Endodermal cell (in vitro differentiated cells): ENCODE results near the gene KLRF1. TPM values are rescaled to one million over a fixed set of nuclear protein-coding genes. Genes with fewer than 3 reads are reported as not detected.

ENCODE experiments used
- DNase-seq: peaks from one replicate; pipeline ENCODE4 v3.0.0-alpha.2; 2017
- H3K27ac ChIP-seq: 2 replicates; pipeline ENCODE4 v1.5.1; 2013; ENCODE audit warnings: mild to moderate bottlenecking, low read depth, low read length, moderate library complexity
- H3K27me3 ChIP-seq: 2 replicates; pipeline ENCODE4 v1.6.1; 2013; ENCODE audit warnings: mild to moderate bottlenecking, low read length, moderate library complexity; ENCODE audit not compliant: insufficient read depth, control insufficient read depth, poor library complexity, severe bottlenecking
- H3K36me3 ChIP-seq: 2 replicates; pipeline ENCODE4 v1.7.0; 2013; ENCODE audit warnings: mild to moderate bottlenecking, low read length, moderate library complexity; ENCODE audit not compliant: control insufficient read depth, insufficient read depth
- H3K4me1 ChIP-seq: one replicate; pipeline ENCODE4 v1.7.0; 2013; ENCODE audit warnings: low read length; ENCODE audit not compliant: control insufficient read depth, insufficient read depth
- H3K4me3 ChIP-seq: 2 replicates; pipeline ENCODE4 v1.5.1; 2013; ENCODE audit warnings: mild to moderate bottlenecking, low read length, moderate library complexity
- H3K9ac ChIP-seq: 2 replicates; pipeline ENCODE4 v1.6.1; 2013; ENCODE audit warnings: mild to moderate bottlenecking, low read length, moderate library complexity; ENCODE audit not compliant: poor library complexity, severe bottlenecking; ENCODE audit errors: extremely low read depth
- H3K9me3 ChIP-seq: 2 replicates; pipeline ENCODE4 v1.6.1; 2013; ENCODE audit warnings: mild to moderate bottlenecking, low read length, moderate library complexity; ENCODE audit not compliant: control insufficient read depth
- H3K27ac Mint-ChIP-seq: 2 replicates; pipeline ENCODE4 v1.8.0; 2020; ENCODE audit warnings: mixed read lengths
- H3K27me3 Mint-ChIP-seq: 2 replicates; pipeline ENCODE4 v1.8.0; 2021; ENCODE audit warnings: mild to moderate bottlenecking, mixed read lengths; ENCODE audit not compliant: insufficient read depth
- H3K36me3 Mint-ChIP-seq: 2 replicates; pipeline ENCODE4 v1.8.0; 2020; ENCODE audit warnings: low read depth, mixed read lengths
- H3K4me1 Mint-ChIP-seq: 2 replicates; pipeline ENCODE4 v1.8.0; 2020; ENCODE audit warnings: mixed read lengths
- H3K4me3 Mint-ChIP-seq: 2 replicates; pipeline ENCODE4 v1.8.0; 2020; ENCODE audit warnings: mild to moderate bottlenecking, moderate library complexity, mixed read lengths
- H3K9me3 Mint-ChIP-seq: 2 replicates; pipeline ENCODE4 v1.8.0; 2020; ENCODE audit warnings: mild to moderate bottlenecking, mixed read lengths
- whole genome bisulfite sequencing, 2 experiments: methylation state at CpG; one replicate each; pipeline versions ENCODE4 v1.1.5 to v1.1.7; 2013; ENCODE audit warnings: missing lambda C conversion rate in 2 of 2, mixed read lengths in 1 of 2; ENCODE audit not compliant: insufficient coverage in 1 of 2, insufficient read length in 1 of 2; 5-methylcytosine and 5-hydroxymethylcytosine counted together
- total RNA-seq, 2 donors: library from RNA; stranded (reverse); fragmentation: NEBNext Ultra II Directional in 1 of 2; extraction: Animal tissue kit (Norgen Biotek cat#: 25700) in 1 of 2; gene quantifications; 2 replicates in 1 of 2; 3 replicates in 1 of 2; pipeline ENCODE4 v1.2.1, GENCODE V29; 2021
- TF ChIP-seq, protein P1 (sequence below): fragments of 200-600 bp; sonication (generic); conservative IDR thresholded peaks from 2 replicates; pipeline ENCODE4 v1.5.0; 2021; ENCODE audit warnings: antibody characterized with exemption, mild to moderate bottlenecking

KLRF1 gene
- total RNA-seq, 2 donors from 2014 or later: not detected

DNA sequence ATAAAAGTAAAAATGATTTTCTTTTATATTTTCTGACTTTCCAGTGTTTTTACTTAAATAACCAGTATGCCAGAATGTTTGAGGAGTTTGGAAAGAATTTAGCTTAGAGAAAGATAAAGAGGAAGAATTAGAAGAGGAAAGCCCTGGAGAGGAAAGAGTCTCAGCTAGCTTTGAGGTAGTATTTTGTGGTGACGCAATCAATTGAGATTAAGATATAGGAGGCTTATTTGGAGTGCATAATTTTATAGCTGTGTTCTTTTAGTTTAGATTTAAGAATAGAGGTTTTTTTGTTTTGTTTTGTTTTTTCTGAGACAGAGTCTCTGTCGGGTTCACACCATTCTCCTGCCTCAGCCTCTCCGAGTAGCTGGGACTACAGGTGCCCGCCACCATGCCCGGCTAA, 23.8 kb downstream of the KLRF1 start:
- H3K9me3 Mint-ChIP-seq: no peaks in the 10 kb centered on the region
- H3K27me3 ChIP-seq: no peaks in the 10 kb centered on the region
- H3K27me3 Mint-ChIP-seq: no peaks in the 10 kb centered on the region
- no peaks in the 10 kb centered on the region for H3K36me3 Mint-ChIP-seq
- H3K27ac Mint-ChIP-seq: no peak overlapping the region
- peaks cover 14% of the 10 kb centered on the region for H3K4me1 Mint-ChIP-seq
- H3K4me1 ChIP-seq: no peaks in the 10 kb centered on the region
- no peak overlapping the region for H3K27ac ChIP-seq
- no peak overlapping the region for H3K4me3 Mint-ChIP-seq
- 97% methylated on average over 5 of the region's 5 CpGs; no CpG with 5 or more reads in 1 of the 2 experiments for WGBS, 2 experiments
- H3K4me3 ChIP-seq: no peak overlapping the region
- TF ChIP-seq, protein P1, sequence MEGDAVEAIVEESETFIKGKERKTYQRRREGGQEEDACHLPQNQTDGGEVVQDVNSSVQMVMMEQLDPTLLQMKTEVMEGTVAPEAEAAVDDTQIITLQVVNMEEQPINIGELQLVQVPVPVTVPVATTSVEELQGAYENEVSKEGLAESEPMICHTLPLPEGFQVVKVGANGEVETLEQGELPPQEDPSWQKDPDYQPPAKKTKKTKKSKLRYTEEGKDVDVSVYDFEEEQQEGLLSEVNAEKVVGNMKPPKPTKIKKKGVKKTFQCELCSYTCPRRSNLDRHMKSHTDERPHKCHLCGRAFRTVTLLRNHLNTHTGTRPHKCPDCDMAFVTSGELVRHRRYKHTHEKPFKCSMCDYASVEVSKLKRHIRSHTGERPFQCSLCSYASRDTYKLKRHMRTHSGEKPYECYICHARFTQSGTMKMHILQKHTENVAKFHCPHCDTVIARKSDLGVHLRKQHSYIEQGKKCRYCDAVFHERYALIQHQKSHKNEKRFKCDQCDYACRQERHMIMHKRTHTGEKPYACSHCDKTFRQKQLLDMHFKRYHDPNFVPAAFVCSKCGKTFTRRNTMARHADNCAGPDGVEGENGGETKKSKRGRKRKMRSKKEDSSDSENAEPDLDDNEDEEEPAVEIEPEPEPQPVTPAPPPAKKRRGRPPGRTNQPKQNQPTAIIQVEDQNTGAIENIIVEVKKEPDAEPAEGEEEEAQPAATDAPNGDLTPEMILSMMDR: no peak
- no peaks in the 10 kb centered on the region for H3K36me3 ChIP-seq
- H3K9ac ChIP-seq: no peak overlapping the region
- no peak for DNase-seq
- no peaks in the 10 kb centered on the region for H3K9me3 ChIP-seq

DNA sequence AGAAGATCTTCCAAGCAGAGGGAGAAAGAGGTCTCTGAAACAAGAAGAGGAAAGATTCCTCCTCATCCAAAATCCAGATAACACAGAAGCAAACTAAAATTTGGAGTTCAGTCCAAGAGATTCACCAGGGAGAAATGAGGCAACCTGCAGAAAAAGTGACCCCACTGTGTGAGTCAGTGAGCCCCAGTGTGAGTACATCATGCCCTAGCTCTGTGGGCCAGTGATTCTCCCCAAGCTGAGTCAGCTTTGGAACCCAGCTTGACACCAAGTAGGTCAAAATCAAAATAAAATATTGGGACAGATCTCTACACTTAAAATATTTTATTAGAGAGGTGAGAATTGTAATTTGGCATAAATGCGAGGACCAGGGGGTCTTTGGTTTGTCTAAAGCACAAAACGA, 24.6 kb downstream of the KLRF1 start:
- no peak overlapping the region for H3K4me3 ChIP-seq
- WGBS, 2 experiments: 91% methylated on average over 2 of the region's 2 CpGs; no CpG with 5 or more reads in 1 of the 2 experiments
- Mint-ChIP-seq H3K27me3 (no peaks in the 10 kb centered on the region), H3K27ac (no peak overlapping the region), H3K9me3 (no peaks in the 10 kb centered on the region), H3K4me1 (peaks cover 15% of the 10 kb centered on the region), H3K36me3 (no peaks in the 10 kb centered on the region), H3K4me3 (no peak overlapping the region)
- no peak overlapping the region for H3K27ac ChIP-seq
- H3K9ac ChIP-seq: no peak overlapping the region
- no peaks in the 10 kb centered on the region for H3K36me3 ChIP-seq
- no peak for DNase-seq
- TF ChIP-seq, protein P1: no peak
- no peaks in the 10 kb centered on the region for H3K4me1 ChIP-seq
- no peaks in the 10 kb centered on the region for H3K27me3 ChIP-seq
- H3K9me3 ChIP-seq: no peaks in the 10 kb centered on the region

DNA sequence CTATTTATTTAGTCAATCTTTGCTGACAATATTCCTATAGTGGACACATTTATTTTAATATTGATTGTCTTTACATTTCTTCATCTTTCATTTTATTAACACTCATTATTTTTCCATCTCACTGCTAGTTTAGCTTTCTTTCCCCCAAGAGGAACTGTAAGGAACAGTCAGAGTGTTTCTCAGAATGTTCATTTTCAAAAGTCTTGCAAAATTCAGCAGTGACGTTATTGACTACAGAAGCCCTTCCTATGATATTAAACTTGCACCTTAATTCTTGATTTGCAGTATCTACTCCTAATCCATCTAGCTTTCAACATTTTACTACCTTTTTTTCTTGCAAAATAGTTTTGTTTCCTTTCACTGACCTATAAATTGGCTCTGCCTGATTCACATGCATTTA, 28.9 kb downstream of the KLRF1 start:
- WGBS, 2 experiments: 85 to 100% methylated on average over 1 of the region's 1 CpG

More for the DNA sequence above, 28.9 kb downstream of the KLRF1 start:
- no peaks in the 10 kb centered on the region for H3K36me3 ChIP-seq
- H3K4me3 Mint-ChIP-seq: no peak overlapping the region
- H3K27ac Mint-ChIP-seq: no peak overlapping the region
- peaks cover 13% of the 10 kb centered on the region for H3K4me1 Mint-ChIP-seq
- no peaks in the 10 kb centered on the region for H3K36me3 Mint-ChIP-seq
- no peak for DNase-seq
- no peaks in the 10 kb centered on the region for H3K9me3 Mint-ChIP-seq
- H3K27ac ChIP-seq: no peak overlapping the region
- H3K4me3 ChIP-seq: no peak overlapping the region
- H3K9me3 ChIP-seq: no peaks in the 10 kb centered on the region
- no peaks in the 10 kb centered on the region for H3K27me3 ChIP-seq
- no peaks in the 10 kb centered on the region for H3K27me3 Mint-ChIP-seq
- TF ChIP-seq, protein P1: no peak
- H3K9ac ChIP-seq: no peak overlapping the region
- H3K4me1 ChIP-seq: no peaks in the 10 kb centered on the region
